GM21423 (cell line): ENCODE measurements around the gene IMPA2.
"Not testable (repeated sequence)": the region's sequence is repeated elsewhere in the genome, so short reads cannot be mapped to it uniquely, and the experiment has no call there.

ENCODE experiments used
- ATAC-seq: cut with Tn5 transposase; IDR thresholded peaks from one replicate; pipeline ENCODE4 v1.9.1; 2021; ENCODE audit warnings: mild to moderate bottlenecking, moderate library complexity; ENCODE audit not compliant: unreplicated experiment

Gene IMPA2

DNA sequence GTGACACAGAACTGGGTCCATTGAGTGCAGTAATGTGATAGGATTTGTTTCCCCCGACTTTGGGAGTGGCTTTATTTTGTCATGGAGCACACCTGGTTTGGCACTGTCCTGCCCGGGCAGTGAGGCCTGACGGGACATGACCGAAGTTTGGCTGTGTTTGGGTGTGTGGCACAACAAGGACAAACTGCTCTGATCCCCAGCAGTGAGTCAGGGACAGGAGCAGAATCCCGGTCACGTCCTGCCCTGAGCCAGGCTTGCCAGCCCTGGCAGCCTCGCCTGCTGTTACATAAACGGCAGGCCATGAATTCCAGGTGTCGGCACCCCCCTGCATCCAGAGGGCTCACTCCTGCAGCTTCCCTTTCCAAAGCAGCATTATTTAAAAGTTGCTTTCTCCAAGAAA lies 45.7 kb downstream of the IMPA2 start:
- ATAC-seq, result no peak

DNA sequence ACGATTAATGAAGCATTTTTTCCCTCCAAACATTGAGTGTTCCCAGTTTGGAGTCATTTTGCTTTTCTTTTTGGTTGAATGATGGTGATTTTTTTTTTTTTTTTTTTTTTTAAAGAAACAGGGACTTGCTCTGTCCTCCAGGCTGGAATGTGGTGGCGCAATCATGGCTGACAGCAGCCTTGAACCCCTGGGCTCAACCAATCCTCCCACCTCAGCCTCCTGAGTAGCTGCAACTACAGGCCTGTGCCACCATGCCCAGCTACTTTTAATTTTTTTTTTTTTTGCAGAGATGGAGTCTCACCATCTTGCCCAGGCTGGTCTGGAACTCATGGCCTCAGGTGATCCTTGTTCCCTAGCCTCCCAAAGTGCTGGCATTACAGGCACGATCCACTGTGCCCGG lies 46.2 kb downstream of the IMPA2 start:
- ATAC-seq, result no peak

- ATAC-seq, result no peak
These were observed 46.8 kb downstream of the IMPA2 start for GRCh38 chr18:12028040-12028628.

DNA sequence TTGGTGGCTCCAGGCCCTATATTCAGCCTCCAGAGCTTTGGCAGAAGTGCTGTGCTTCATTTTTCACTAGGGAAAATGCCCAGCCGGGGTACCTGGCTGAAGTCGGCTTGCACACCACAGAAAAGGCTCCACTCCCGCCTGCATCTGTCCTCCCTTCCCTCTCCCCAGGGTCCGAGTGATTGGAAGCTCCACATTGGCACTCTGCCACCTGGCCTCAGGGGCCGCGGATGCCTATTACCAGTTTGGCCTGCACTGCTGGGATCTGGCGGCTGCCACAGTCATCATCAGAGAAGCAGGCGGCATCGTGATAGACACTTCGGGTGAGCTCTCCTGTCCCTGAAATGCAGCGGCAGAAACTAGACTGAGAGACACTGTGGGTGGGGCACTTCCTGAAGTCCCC lies 47.4 kb downstream of the IMPA2 start:
- ATAC-seq, result no peak

DNA sequence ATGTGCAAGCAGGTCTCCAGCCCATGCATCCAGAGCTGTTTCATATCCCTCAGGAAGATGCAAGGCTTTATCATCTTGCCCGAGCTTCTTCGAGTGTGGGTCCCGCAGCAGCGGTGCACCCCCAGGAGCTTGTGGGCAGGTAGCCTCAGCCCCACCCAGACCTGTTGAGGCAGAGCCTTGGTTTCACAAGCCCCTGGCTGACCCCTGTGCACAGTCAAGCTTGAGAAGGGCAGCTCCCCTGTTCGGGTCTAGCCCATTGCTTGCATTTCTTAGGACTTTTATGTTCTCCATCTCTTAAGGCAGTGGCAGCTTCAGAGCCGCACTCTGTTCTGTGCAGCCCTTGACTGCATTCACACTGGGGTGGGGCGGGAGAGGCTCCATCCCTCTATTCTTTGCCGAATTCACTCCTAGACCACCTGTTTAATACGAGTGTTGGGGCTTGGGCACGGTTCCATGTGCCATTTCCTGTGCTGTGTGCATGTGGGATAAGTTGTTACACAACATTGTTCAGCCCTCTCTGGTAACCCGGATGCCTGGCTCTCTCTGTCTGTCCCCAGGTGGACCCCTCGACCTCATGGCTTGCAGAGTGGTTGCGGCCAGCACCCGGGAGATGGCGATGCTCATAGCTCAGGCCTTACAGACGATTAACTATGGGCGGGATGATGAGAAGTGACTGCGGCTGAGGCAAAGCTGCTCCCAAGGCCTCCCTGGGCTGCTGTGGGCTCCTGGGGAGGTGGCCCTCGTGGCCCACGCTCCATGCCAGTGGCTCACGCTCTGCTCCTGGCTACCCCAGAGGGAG lies 48.7 kb downstream of the IMPA2 start:
- no peak for ATAC-seq

- ATAC-seq, result no peak
These were observed 49.4 kb downstream of the IMPA2 start for GRCh38 chr18:12030670-12031069.

GRCh38 chr18:12031181-12031580 lies 49.9 kb downstream of the IMPA2 start:
- no peak for ATAC-seq

DNA sequence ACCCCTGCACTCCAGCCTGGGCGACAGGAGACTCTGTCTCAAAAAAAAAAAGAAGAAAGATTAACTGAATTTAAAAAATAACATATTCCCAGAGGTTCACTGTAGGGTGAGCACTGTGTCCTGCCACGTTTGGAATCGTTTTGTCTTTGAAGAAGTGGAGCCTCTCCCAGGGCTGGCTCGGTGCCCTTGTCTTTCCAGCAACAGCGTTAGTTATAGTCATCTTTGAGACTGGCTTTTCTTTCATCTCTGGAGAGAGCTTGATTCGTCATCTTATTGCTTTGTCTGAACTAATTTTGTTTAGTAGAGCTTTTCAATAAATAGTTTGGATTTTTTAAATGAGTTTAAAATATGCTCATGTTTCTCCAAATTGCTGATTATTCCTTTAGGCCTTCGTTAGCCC lies 50.5 kb downstream of the IMPA2 start:
- ATAC-seq, result no peak

- ATAC-seq, result no peak
These were observed 51.7 kb downstream of the IMPA2 start for GRCh38 chr18:12032786-12033642.

DNA sequence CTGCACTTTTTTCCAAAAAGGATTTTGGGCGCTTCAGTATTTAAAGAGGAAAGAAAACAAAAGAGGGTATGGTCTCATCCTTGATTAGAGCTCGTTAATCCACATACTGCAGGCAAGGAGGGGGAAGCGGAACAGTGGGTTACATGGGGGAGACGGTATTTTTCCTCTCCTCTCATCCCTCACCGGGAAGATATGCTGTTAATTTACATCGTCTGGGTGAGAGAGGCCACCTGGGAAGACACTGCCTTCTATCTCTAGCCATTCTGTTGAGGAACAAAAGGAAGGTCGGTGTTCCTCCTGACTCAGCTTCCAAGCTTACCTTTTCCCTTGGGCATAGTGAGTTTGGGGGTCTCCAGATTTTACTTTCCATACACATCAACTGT lies 52.3 kb downstream of the IMPA2 start:
- no peak for ATAC-seq

DNA sequence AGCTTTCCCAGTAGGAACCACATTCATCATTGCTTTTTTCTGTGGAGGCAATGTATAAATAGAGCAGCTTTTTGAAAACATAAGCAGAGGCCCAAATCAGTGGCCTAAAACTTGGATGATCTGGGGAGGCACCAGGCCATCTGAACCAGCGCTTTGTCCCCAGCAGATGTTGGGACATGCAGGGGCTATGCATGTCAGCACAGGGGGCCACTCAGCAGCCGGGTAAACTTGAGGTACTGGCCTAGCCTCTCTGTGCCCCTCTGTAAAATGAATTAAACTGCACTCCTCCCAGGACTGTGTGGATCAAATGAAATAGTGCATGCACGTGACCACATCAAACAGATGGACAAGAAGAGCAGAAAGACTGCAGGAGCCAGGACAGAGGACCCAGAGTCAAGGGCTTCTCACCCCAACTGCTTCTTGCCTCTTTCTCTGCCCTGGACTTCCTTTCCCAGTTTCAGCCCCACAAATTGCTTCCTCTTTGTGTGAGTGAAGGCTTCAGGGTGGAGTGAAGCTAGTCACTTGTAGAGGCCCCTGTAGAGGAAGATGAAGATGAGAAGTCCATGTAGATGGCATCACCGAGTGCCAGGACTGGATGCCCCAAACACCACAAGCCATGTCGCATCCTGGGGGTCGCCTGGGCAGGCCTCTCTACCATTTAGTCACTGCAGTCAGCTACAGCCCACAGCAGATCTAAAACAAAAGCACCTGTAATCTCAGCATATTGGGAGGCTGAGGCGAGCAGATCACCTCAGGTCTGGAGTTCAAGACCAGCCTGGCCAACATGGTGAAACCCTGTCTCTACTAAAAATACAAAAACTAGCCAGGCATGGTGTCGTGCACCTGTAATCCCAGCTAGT lies 53.2 kb downstream of the IMPA2 start:
- no peak for ATAC-seq

DNA sequence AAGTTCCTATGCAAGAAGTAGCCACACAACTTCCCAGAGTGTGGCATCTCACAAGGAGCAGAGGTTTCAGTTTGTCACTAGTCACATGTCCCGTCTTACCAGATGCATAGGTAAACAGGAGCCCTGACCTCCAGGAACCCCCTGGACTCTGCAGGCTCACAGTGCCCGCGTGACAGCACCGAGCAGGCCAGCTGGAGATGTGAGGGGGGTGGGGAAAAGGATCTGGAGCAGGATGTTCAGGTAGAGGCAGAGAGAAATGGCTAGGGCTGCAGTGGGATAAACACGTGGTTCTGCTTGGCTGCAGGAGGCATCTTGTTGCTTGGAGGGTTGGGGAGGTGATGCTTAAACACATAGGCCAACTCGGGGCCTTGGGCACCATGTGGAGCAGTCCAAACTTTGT lies 54.2 kb downstream of the IMPA2 start:
- no peak for ATAC-seq

DNA sequence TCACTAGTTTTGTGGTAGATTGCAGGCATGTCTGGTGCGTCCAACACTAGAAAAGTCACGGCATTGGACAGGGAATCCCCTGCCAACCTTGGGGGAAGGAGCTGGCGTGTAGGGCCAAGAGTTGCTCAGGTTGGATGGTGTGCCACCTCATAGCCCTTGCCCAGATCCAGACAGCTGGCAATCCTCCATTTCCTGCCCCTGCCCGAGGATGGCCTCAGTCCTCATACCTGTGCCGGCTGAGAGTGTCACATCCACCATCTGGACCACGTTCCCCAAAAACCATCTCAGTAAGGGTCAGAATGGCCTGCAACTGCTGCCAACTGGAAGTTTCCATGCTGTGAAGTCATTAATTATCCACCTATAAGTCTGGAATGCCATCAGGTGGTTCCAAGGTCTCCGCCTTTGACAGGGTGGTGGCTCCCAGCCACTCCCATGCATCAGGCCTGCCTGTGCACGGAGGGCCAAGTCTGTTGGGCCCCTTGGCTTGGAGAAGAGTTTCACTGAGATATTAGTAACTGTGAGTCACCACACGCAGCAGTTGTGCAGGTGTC lies 55.0 kb downstream of the IMPA2 start:
- ATAC-seq, result no peak

GRCh38 chr18:12038082-12038638 lies 56.9 kb downstream of the IMPA2 start:
- ATAC-seq, result peak; percentile 4

DNA sequence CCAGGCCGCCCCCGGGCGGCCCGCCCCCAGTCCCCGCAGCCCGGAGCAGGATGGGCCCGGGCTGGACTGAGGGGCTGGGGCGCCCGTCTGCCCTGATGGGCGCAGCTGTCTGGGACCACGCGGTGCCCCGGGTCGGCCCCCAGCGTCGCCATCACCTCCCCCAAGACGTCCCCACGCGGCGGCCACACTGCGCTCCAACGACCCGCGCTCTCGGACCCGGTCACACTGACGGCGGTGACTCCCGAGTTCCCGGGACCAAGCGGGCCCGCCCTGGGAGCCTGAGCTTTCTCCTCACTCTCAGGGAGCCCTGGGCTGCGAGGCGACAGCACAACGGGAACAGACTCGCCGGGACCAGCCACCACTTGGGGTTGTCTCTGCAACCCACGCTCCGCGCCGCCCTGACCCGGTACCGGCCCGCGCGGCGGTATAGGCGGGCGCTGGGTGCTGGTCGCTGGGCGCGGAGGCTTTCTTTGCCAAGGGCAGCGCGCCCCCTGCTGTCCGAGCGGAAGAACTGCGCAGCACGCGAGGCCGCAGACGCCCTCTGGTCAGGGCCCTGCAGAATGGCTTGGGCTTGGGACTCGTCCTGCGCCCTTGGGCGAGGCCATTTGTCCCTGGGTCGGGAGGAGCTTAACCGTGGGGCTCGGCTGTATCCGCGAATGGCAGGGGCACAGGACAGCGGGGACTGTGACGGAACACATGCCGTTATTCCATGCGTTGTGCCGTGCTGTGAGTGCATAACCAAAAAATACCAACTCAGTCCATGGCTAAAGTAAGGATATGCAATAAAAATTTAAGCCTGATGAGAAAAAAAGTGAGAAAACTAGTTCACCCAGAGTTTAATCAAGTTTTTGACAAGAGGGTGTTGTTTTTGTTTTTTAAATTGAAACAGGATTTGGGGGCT lies 57.6 kb downstream of the IMPA2 start:
- ATAC-seq, result peak; percentile 75

DNA sequence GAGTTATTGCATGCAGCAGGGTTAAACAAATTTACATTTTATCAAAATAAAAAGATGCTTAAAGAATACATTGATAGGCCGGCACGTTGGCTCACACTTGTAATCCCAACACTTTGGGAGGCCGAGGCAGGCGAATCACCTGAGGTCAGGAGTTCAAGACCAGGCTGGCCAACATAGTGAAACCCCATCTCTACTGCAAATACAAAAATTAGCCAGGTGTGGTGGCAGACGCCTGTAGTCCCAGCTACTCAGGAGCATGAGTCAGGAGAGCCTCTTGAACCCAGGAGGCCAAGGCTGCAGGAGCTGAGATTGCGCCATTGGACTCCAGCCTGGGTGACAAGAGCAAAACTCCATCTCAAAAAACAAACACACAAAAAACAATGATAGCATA lies 58.2 kb downstream of the IMPA2 start:
- ATAC-seq, result not testable (repeated sequence)

DNA sequence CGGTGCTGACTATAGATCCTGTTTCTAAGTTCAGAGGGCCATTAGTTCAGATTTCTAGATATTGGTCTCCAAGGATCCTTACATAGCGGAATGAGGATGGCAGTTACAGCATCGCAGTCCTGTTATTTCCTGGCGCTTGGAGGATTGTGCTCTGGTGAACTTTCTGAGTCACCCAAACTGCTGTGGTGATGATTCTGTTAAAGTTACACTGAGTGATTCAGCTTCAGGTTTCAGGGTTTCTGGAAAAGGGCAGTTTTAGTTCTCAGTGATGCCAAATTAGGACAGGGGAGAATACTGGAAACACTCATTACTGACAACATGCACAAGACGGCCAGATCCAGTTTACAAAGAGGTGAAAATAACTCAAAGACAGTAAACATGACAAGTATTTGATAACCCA lies 60.3 kb downstream of the IMPA2 start:
- ATAC-seq, result peak; percentile 43

GRCh38 chr18:12043811-12044210 lies 62.5 kb downstream of the IMPA2 start:
- no peak for ATAC-seq

- ATAC-seq, result no peak
These were observed 63.3 kb downstream of the IMPA2 start for GRCh38 chr18:12044591-12044990.
